Effector CD4-positive, alpha-beta T cell (primary cell): ENCODE measurements around the gene STING1.

Source experiments
- DNase-seq: peaks from one replicate; pipeline ENCODE4 v3.0.0-alpha.2; 2020

Gene STING1

DNA sequence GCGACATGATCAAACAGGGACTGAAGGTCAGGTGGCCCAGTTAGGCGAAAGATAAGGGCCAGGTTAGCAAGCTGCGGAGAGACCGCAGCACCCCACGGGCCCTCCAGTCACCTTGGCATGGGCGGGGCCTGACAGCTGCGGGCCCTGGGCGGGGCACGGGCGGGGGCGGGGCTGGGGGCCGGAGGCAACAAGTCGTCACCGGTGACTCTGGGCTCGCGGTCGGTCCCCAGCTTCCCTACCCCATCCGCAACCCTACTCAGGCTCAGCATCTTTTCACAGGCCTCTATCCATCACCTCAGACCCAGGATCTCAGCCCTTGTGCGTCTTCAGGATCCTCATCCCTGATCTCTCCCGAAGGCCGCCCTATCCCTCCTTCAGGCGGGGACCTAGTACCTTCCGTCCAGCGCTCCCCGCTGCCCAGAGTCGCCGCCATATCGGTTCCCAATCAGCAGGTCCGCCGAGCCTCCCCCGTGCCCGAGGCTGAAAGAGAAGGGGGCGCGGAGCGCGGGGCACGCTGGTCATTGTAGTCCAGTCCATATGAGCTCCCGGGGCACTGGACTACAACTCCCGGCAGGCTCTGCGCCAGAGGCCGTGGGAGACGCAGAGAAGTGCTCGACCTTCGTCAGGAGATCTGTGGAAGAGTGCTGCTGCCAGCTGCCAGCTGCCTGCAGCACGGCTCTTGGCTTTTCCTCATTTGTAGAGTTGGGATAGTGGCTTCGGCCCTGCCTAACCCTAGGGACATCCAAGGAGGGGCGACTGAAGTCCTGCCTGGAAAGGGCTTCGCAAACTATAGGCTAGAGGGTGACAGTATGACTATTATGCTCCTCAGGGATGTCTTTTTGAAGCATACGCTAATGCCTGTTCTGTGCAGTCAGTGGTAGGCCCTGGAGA lies 43.3 kb downstream of the STING1 start, which contains the start of gene DNAJC18:
DNAJC18 (minus strand) TSS at position 513 of the 891 bp plus-strand sequence; CDS start at position 433, 80 bp downstream.
- DNase-seq: peak; percentile 88

DNA sequence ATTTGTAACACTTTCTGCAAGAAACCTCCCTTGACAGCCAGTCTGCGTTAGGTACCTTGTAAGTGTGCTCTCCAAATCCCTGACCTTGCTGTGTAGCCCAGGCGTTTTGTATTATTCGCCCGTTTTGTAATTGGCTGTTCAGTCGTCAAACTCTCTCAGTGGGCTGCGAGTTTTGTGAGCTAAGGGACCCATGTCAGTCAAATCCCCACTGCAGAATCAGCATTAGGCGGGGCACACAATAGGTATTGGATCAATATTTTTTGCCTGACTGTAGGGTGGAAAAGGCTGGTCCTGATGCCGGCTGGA lies 43.9 kb downstream of the STING1 start:
- DNase-seq: no peak

DNA sequence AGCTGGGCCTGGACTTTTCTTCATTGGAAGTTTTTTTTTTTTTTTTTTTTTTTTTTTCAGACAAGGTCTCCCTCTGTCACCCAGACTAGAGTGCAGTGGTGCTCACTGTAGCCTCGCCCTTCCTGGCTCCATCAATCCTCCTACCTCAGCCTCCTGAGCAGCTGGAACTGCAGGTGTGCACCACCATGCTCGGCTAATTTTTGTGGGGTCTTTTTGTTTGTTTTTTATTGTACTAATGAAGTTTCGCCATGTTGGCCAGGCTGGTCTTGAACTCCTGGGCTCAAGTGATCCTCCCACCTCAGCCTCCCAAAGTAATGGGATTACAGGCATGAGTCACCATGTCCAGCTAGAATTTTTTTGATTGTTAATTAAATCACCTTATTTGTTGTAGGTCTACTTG lies 46.9 kb downstream of the STING1 start:
- no peak for DNase-seq

DNA sequence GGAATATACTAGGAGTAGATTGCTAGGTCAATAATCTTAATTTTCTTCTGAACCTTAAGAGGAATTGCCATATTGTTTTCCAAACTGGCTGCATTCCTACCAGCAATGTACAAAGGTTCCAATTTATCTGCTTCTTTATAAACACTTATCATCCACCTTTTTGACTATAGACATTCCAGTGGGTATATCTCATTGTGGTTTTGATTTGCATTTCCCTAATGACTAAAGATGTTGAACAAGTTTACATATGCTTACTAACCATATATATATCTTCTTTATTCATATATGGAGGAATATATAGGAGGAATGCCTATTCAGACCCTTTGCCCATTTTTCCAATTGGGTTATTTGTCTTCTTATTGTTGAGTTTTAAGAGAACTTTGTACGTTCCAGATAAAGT lies 50.9 kb downstream of the STING1 start:
- no peak for DNase-seq

DNA sequence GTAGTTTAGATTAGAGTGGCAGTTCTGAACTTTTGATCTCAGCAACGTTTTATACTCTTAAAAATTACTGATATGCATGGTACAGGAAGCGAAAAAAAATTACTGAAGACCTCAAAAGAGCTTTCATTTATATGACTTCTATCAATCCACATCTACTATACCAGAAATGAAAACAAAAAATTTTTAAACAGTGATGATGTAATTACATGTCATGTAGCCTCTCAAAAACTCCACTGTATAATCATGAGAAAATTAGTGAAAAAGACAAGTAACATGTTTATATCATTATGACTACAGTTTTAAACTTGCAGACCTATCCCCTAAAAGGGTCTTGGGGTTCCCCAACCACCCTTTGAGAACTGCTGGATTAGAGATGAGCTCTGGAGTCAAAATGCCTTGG lies 52.5 kb downstream of the STING1 start:
- DNase-seq: no peak

DNA sequence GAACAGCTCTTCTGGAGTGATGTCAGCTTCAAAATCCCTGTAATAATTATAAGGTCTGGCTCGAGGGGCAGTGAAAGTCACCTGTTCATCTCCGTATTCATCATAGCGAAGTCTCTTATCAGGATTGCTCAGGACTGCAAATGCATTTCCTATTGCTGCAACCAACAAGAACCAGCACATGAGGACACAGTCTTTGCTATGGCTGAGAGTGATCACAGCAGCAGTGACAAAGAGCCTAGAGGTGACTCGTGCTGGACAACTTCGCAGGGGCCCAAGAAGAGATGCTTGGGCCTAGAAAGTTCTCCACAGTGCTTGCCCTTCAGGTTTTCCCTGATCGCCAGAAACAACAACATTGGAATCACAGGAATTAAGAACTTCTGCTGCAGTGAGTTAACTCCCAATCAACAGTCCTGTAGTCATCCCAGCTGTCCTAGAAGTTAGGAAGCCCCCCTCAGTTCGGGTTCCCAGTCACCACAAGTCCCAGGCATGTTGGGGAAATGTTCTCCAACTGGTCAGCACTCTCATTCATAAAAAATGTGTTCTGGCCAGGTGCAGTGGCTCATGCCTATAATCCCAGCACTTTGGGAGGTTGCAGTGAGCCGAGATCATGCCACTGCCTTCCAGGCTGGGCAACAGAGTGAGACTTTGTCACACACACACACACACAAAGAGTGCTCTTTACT lies 56.2 kb downstream of the STING1 start:
- DNase-seq: no peak
